OCI-M1 (cell line): ENCODE data around the gene FKBP15.
"Not testable (repeated sequence)": the region's sequence is repeated elsewhere in the genome, so short reads cannot be mapped to it uniquely, and the experiment has no call there.

Experiments
- DNase-seq: peaks from one replicate; lab custom pipeline; 2025; lab: John Stamatoyannopoulos, UW

FKBP15 gene, protein sequence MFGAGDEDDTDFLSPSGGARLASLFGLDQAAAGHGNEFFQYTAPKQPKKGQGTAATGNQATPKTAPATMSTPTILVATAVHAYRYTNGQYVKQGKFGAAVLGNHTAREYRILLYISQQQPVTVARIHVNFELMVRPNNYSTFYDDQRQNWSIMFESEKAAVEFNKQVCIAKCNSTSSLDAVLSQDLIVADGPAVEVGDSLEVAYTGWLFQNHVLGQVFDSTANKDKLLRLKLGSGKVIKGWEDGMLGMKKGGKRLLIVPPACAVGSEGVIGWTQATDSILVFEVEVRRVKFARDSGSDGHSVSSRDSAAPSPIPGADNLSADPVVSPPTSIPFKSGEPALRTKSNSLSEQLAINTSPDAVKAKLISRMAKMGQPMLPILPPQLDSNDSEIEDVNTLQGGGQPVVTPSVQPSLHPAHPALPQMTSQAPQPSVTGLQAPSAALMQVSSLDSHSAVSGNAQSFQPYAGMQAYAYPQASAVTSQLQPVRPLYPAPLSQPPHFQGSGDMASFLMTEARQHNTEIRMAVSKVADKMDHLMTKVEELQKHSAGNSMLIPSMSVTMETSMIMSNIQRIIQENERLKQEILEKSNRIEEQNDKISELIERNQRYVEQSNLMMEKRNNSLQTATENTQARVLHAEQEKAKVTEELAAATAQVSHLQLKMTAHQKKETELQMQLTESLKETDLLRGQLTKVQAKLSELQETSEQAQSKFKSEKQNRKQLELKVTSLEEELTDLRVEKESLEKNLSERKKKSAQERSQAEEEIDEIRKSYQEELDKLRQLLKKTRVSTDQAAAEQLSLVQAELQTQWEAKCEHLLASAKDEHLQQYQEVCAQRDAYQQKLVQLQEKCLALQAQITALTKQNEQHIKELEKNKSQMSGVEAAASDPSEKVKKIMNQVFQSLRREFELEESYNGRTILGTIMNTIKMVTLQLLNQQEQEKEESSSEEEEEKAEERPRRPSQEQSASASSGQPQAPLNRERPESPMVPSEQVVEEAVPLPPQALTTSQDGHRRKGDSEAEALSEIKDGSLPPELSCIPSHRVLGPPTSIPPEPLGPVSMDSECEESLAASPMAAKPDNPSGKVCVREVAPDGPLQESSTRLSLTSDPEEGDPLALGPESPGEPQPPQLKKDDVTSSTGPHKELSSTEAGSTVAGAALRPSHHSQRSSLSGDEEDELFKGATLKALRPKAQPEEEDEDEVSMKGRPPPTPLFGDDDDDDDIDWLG

DNA sequence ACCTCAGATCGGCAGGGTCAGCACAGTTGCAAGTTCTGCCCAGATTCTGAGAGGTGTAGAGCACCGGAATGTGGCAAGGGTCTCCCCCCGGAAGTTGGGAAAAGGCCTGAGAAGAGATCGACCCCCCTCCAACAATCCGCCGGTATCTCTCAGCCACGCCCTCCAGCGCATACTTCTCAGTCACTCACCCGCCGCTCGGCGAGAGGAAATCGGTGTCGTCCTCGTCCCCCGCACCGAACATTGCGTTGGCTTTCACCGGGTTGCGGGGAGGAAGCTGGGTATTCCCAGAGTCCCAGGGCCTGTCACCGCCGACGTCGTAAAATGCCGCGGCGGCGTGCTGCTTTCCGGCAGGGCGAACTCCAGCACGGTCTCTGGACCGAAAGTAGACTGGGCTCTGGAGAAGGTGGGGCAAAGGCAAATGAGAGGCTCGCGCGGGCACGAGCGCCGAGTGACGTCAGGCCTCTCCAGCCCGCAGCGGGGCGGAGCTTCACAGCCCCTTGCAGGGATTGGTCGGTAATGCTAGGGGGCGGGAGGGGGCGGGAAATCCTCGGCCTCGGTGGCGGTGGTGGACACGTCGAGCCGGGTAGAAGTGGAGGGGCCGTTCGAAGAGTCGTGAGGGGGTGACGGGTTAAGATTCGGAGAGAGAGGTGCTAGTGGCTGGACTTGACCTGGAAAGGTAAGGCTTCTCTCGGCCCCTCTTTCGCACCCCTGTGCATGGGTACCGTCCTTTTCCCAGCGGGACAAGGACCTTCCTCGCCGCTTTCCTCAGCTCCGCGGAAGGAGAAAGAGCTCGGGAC lies at the start of gene FKBP15, which contains the start of gene SLC31A1:
FKBP15 (minus strand) TSS at position 275 of the 797 bp plus-strand sequence; CDS start at position 241, 34 bp downstream.
SLC31A1 (plus strand) TSS at position 542 of the 797 bp plus-strand sequence. CDS start 34,605 bp downstream, outside the sequence.
- peak; percentile 98 for DNase-seq

DNA sequence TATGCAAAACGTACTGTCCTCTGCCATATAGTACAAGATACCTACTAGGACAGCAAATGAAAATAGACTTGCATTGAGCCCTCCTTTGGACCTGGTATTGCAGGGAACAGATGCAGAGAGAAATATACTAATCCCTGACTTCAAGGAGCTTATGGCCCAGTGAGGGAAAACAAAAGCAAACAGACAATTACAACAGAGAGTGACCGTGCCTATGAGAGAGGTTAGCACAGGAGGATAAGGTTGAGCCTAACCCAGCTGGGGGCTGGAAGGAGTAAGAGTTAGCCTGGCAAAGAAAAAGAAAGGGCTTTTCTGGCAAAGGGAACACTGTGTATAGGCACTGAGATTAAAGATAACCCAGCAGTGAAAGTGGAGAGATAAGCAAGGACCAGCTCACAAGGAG lies 48.8 kb upstream of the FKBP15 start:
- DNase-seq = no peak

DNA sequence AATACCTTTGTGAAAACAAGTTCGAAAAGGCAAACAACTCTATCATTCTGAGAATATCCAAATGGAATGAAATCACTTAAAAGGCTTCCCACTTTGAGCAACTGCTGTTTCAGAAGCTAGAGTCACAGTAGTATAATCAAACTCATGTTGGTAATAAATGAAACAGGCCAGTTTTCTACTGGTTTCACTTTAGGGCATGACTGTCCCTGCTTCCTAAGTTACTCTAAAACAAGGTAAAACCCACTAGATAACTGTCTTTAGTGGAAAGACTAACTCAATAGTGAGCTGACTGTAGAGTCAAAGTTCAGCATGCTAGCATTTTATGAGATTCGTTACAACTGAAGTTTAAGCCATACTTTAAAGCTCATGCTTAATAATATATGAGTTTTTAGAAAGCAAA lies 48.3 kb upstream of the FKBP15 start:
- DNase-seq = peak; percentile 13

DNA sequence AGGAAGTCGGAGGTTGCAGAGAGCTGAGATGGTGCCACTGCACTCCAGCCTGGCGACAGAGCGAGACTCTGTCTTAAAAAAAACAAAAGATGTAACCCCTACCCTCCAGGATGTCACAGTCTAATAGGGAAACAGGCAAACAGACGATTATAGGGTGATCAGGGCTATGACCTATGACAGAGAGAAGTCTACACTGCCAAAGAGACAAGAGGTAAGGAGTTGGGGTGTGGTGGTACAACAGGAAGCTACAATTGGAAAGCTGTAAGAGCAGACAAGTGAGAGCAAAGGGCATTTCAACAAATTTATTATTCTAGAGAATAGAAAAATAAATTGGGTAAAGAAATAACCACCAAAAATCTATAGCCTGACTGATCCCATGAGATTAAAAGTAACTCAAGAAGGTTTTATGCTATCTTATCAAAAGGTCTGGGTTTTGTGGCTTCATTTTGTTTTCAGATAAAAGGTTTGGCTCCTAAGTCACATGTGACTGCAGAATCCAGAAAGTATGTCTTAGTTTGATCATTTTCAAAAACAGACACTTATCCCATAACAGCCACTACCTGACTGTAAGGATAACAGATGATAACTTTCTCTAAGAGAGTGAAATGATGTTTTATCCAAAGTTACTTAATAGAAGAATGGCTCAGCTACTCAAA lies 47.0 kb upstream of the FKBP15 start:
- peak; percentile 34 for DNase-seq

DNA sequence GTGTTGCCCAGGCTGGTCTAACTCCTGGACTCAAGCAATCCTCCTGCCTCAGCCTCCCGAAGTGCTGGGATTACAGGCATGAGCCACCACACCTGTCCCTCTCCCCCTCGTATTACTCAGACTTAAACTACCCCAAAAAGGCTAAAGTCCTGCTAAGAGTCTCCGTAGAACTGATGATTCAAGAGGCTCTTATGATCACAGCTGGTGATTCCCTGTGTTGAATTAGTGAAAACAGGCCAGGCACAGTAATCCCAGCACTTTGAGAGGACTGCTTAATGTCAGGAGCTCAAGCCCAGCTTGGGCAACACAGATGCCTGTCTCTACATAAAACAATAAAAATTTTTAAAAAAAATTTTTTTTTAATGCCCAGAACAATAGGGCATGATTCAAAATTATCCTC lies 45.1 kb upstream of the FKBP15 start:
- no peak for DNase-seq

DNA sequence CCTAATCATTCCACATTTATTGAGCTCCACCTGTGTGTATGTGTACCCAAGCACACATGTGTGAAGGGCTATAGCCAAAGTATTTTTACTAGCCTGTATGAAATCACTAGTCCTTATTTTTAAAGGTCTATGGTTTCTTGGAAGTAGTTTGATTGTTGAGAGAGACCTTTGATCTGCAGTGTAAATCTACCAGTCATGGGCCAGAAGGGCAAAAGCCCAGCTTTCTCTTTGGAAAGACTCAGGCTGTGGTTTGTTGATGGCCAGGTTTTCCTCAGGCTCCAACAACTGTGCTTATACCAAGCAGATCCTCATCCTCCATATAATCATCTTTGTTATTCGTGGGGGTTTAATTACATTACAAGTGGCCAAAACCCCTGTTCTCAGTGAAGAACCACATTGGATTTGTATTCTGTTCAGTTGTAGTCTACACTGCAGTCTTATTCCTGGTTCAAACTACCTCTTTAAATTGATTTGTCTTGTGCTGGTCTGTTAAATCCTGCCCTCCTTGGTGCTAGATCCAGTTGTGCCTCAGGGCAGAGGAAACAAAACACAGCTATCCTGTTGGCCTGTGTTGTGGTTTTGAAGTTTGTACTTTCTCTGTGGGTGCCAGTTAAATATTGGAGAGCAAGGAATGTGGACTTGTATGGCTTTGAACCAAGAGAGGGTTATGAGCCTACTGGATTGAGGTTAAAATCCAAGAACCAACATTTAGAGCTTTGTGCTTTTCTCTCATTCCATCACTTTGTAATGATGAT lies 41.0 kb upstream of the FKBP15 start:
- no peak for DNase-seq

DNA sequence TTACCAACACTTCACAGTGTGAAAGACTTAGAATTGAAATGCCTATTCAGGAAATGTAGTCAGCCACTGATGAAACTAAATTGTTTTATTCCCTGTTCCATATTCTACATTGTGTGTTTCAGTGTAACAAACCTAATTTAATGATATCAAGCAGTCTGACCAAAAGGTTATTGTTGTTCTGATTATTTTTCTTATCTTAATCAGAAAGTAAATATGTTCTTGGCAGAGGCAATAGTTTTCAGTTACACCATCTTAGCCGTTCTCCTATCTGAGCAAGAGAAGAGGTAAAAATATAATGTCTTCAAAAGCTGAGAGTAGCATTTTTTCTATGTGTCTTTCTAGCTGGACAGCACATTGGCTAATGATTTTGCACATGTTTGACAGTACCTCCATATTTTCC lies 37.2 kb upstream of the FKBP15 start:
- DNase-seq = no peak

DNA sequence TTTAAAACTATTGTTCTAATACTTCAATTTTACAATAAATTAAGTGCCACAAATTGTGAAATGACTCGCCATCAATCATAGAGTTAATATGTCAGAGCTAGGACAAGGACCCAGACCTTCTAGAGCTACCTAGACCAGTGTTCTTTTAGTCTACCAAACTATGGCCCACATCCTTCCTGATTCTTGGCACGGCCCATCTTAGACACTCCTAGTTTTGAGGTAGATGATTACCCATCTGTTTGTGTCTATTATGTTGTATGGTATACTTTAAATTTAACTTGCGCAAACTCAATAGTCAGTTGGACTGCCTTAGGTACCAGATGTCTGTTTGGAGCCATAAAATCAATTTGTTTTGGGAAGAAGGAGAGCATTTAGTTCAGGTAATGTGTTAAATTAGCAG lies 36.8 kb upstream of the FKBP15 start:
- no peak for DNase-seq

DNA sequence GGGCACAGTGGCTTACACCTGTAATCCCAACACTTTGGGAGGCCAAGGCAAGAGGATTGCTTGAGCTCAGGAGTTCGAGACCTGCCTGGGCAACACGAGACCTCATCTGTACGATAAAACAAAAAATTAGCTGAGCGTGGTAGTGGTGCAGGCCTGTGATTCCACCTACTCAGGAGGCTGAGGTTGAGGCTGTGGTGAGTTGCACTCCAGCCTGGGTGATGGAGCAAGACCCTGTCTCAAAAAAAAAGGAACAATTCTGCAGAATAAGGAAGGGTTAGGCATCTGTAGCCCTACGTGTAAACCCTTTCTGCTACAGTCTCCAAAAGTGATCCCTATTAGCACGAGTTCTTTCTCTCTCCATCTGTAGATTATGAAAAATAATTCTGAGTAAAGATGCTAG lies 34.4 kb upstream of the FKBP15 start:
- DNase-seq = no peak

DNA sequence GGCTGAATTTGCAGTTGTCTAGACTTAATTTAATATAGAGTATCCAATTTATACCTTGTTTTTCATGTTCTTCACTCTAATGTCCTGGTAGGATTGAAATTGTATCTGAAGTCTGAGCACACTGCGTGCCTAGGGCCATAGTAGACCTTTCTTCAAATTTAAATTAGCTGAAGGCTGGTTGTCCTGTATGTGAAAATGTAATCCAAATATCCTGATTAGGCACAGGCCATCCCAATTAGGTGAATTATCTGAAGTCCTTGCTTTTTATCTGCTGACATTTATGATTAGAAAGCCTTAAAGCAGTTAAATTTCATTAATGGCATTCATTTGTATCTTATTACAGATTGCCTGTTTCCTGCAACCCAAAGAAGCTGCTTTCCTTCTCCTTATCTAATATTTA lies 33.9 kb upstream of the FKBP15 start:
- DNase-seq = no peak

DNA sequence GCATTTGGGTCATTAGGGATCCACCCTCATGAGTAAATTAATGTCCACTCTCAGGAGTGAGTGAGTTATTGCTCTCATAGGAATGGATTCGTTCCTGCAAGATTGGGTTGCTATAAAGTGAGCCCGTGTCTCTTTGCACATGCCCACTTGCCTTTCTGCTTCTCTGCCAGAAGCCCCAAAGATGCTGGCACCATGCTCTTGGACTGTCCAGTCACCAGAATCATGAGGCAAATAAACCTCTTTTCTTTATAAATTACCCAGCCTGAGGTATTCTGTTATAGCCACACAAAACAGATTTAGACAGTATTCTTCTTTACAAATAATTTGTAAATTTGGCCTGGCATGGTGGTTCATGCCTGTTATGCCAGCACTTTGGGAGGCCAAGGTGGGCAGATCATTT lies 29.7 kb upstream of the FKBP15 start:
- no peak for DNase-seq

DNA sequence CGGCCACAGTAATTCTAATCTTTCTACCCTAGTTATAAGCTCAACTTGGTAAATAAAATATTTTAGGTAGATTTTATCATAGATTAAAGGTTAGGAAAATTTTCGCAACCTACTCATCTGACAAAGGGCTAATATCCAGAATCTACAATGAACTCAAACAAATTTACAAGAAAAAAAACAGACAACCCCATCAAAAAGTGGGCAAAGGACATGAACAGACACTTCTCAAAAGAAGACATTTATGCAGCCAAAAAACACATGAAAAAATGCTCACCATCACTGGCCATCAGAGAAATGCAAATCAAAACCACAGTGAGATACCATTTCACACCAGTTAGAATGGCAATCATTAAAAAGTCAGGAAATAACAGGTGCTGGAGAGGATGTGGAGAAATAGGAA lies 28.6 kb upstream of the FKBP15 start:
- DNase-seq = not testable (repeated sequence)

DNA sequence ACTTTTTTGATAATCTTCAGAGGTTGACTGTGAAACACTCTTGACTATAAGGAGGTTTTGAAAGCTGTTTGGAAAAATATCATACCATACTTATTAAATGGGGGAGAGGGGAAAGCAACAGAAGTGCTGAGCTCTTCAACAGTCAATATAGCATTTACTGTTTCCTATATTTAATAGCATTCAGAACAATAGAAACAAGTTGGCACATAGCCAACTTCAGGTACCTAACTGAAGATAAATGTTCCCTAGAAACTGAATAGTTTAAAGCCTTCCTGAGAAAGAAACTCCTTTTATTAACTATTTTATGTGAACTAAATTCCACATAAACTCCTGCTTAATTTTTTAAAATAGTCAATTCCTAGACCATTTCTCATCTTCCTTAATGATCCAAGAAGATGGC lies 26.6 kb upstream of the FKBP15 start:
- no peak for DNase-seq

DNA sequence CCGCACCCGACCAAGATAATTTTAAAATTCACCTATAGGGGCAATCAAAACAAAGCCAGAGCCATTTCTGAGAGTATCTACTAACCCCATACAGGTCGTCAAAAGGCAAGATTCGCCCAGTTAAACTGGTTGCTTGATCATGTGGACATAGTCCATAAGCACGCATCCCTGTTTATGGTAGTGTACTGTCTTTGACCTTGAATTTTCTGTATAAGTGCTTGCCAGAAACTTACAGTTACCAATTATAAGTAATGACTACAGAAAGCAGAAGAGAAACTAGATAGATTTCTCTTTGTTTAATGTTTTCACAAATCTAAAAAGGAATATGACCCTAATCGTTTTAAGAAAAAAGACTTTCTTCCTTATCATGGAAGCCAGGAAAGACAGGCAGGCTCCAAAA lies 25.9 kb upstream of the FKBP15 start:
- DNase-seq = no peak

DNA sequence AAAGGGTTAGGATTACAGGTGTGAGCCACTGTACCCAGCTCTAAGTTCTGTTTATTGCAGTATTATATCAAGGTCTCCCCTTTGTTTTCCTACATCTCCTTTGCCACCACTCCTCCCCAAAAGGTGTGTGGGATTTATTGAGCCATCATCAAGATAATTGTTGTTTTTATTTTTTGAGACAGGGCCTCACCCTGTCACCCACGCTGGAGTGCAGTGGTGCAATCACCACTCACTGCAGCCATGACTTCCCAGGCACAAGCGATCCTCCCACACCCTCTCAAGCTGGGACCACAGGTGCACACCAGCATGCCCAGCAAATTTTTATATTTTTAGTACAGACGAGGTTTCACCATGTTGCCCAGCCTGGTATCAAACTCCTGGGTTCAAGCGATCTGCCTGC lies 24.8 kb upstream of the FKBP15 start:
- DNase-seq = no peak

DNA sequence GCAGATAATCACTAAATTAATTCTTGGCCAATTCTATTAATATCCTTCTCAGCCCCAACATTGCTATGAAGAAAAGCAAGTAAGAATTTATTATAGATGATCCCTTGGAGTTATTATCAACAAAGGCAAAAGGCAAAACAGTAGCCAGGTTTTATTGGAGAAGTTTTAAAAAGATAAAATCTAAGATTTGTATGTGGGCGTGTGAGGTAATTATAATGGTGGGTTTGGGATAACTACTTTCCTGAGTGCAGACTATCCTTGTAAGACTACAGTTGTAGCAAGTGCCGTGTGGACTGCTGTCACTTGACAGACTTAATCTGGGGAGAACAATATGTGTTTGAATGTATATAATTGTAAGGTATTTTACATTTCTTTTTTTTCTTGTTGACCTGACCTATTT lies 23.5 kb upstream of the FKBP15 start:
- DNase-seq = no peak

DNA sequence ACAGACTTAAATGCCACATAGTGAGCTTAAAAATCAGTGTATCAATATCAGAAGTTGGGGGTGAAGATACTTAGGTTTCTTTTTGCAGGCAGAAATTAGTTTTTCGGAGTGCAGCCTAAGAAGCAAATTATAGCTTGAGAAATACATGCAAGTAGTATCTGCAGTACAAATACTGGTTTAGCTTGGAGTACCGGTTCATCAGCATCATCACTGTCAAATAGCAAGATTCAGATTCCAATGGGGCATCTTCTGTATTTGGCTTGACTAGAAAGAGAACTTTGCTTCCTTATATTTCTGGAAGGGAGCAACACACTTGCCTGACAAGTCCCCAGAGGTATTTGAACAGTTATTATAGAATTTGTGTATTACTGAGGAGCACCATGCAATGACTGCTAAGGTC lies 20.1 kb upstream of the FKBP15 start:
- DNase-seq = no peak

DNA sequence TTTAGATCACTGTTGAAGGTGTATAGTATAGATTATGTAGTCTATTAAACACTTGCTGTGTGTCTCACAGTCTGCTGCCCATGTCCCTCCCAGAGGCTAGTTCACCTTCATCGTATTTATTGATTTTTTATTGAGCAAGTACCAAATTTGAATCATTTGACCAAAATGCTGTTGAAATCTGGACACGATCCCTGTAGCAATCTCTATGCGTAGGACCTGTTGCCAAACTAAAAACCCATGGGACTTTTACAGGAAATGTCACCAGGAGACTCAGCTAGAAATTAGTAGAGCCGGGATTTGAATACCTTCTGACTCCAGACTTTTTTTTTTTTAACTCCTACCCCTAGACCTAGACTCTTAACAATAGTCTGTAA lies 17.8 kb upstream of the FKBP15 start:
- DNase-seq = no peak

DNA sequence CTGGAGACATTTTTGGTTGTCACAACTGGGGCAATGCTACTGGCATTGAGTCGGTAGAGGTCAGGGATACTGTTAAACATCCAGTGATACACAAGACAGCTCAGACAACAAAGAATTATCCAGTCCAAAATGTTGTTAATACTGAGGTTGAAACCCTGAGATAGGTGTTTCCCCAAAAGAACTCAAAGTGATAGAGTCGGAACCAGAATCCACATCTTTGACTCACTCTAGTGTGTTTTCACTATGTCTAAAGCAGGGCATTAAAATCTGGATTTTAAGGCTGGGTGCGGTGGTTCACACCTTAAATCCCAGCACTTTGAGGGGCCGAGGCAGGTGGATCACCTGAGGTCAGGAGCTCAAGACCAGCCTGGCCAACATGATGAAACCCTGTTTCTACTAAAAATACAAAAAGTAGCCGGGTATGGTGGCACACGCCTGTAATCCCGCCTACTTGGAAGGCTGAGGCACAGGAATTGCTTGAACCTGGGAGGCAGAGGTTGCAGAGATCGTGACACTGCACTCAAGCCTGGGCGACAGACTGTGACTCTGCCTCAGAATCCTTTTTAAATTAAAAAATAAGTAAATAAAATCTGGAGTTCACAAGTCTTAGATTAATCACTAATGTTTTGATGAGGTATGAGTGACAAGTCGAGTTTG lies 17.3 kb upstream of the FKBP15 start:
- no peak for DNase-seq

DNA sequence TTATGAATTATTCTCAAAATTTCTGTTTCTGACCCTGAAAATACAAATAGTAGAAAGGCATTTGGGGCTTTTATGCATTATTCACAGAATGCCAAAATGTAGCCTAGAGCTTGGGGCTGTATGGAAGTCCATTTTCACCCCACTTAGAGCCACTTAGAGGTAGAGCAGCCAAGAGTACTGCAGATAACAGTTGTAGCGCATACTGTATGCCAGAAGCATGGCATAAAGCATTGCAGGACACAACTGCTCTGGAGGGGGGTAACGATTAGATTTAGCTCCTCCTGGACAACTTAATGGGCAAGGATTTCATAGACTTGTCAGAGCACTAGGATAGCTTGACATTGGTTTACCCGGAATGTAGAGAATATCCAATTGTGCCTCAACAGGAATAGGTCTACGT lies 15.9 kb upstream of the FKBP15 start:
- no peak for DNase-seq
